PFSK-1 (cell line): ENCODE data around the gene ACTRT2.

Experiments used
- FOXP2 ChIP-seq: optimal IDR thresholded peaks from 2 replicates; pipeline ENCODE3; 2011; ENCODE audit warnings: borderline replicate concordance, control low read depth, inconsistent platforms; ENCODE audit not compliant: insufficient read depth; ENCODE audit errors: extremely low read length, extremely low read depth
- POLR2AphosphoS5 ChIP-seq: IDR thresholded peaks from 2 replicates; pipeline ENCODE4 v1.6.1; 2012; ENCODE audit warnings: low read depth, mild to moderate bottlenecking, control low read depth, low read length, moderate library complexity
- REST ChIP-seq, 2 experiments: IDR thresholded peaks; 2 replicates each; pipeline versions ENCODE4 v1.6.1 to v1.8.0; 2011 to 2012; ENCODE audit warnings: low read depth in 2 of 2, low read length in 2 of 2, control low read depth in 1 of 2, inconsistent platforms in 1 of 2, mild to moderate bottlenecking in 1 of 2, moderate library complexity in 1 of 2; ENCODE audit not compliant: insufficient read depth in 1 of 2
- TAF1 ChIP-seq: IDR thresholded peaks from 2 replicates; pipeline ENCODE4 v1.6.1; 2012; ENCODE audit warnings: low read length, control low read depth, borderline replicate concordance; ENCODE audit not compliant: insufficient read depth

- TF ChIP-seq REST (IDR thresholded peaks at IDR 0.05; ENCODE audit: insufficient read depth in 1 of 2, low read depth in 2 of 2, low read length in 2 of 2) (no peak), POLR2AphosphoS5 (no peak), TAF1 (no peak), FOXP2 (no peak)
Measured at GRCh38 chr1:3003039-3003940, 18.0 kb upstream of the ACTRT2 start.
